Measurements from ENCODE around the gene ADAMTS19.

ADAMTS19 gene

DNA sequence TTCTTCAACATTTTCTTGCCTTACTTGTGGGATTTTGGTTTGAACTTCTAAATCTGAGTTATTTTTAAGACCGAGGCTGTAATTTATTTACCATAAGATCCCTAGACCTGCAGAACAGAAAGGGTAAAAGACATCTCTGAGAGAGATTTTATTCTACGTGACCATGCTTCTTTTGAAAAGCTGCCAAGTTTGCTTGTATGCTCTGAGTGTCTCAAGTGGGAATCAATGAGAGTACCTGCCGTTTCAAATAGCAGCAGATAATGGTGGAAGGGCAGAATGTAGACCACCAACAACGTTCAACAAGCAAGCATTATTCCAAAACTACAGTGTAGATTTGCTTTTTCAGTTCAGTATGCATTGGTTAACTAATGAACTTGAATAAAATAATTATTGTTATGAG is 179.2 kb downstream of the ADAMTS19 start:
- no peaks in the 10 kb centered on the region for H3K27me3 ChIP-seq (replicated peaks)
- no peak for TF ChIP-seq CTCF (IDR thresholded peaks at IDR 0.05; ENCODE audit: low read depth, low read length, missing control alignments)
- no peaks in the 10 kb centered on the region for H3K36me3 ChIP-seq (replicated peaks)
- H3K27ac ChIP-seq: no peak overlapping the region
- no peak overlapping the region for H3K4me3 ChIP-seq (ENCODE audit: low read depth, low read length)
- no peak for DNase-seq
- in situ Hi-C loops (cut with HindIII; ENCODE audit: low pct_ligation_motif_present, low sequenced_read_pairs): no loop called here

- TF ChIP-seq CTCF (IDR thresholded peaks at IDR 0.05; ENCODE audit: low read depth, low read length, missing control alignments): no peak
- DNase-seq: no peak
- Histone ChIP-seq H3K27ac (no peak overlapping the region), H3K4me3 (ENCODE audit: low read depth, low read length) (no peak overlapping the region), H3K27me3 (replicated peaks) (no peaks in the 10 kb centered on the region), H3K36me3 (replicated peaks) (no peaks in the 10 kb centered on the region)
- in situ Hi-C loops (cut with HindIII; ENCODE audit: low pct_ligation_motif_present, low sequenced_read_pairs): no loop called here
These were observed 192.4 kb downstream of the ADAMTS19 start for GRCh38 chr5:129652349-129653056.

- H3K4me3 ChIP-seq (ENCODE audit: low read depth, low read length): no peak overlapping the region
- no peak for DNase-seq
- no peaks in the 10 kb centered on the region for H3K36me3 ChIP-seq (replicated peaks)
- no peak for TF ChIP-seq CTCF (IDR thresholded peaks at IDR 0.05; ENCODE audit: low read depth, low read length, missing control alignments)
- H3K27me3 ChIP-seq (replicated peaks): no peaks in the 10 kb centered on the region
- in situ Hi-C loops (cut with HindIII; ENCODE audit: low pct_ligation_motif_present, low sequenced_read_pairs): no loop called here
- no peak overlapping the region for H3K27ac ChIP-seq
These were observed 192.9 kb downstream of the ADAMTS19 start for GRCh38 chr5:129653057-129653375.

GRCh38 chr5:129653442-129653841 is 193.3 kb downstream of the ADAMTS19 start:
- TF ChIP-seq CTCF (IDR thresholded peaks at IDR 0.05; ENCODE audit: low read depth, low read length, missing control alignments): no peak
- H3K4me3 ChIP-seq (ENCODE audit: low read depth, low read length): no peak overlapping the region
- no peak overlapping the region for H3K27ac ChIP-seq
- no peak for DNase-seq
- no peaks in the 10 kb centered on the region for H3K27me3 ChIP-seq (replicated peaks)
- in situ Hi-C loops (cut with HindIII; ENCODE audit: low pct_ligation_motif_present, low sequenced_read_pairs): no loop called here
- no peaks in the 10 kb centered on the region for H3K36me3 ChIP-seq (replicated peaks)

GRCh38 chr5:129656952-129657351 is 196.9 kb downstream of the ADAMTS19 start:
- H3K4me3 ChIP-seq (ENCODE audit: low read depth, low read length): no peak overlapping the region
- DNase-seq: no peak
- no peaks in the 10 kb centered on the region for H3K36me3 ChIP-seq (replicated peaks)
- no peak overlapping the region for H3K27ac ChIP-seq
- in situ Hi-C loops (cut with HindIII; ENCODE audit: low pct_ligation_motif_present, low sequenced_read_pairs): no loop called here
- no peak for TF ChIP-seq CTCF (IDR thresholded peaks at IDR 0.05; ENCODE audit: low read depth, low read length, missing control alignments)
- H3K27me3 ChIP-seq (replicated peaks): no peaks in the 10 kb centered on the region

DNA sequence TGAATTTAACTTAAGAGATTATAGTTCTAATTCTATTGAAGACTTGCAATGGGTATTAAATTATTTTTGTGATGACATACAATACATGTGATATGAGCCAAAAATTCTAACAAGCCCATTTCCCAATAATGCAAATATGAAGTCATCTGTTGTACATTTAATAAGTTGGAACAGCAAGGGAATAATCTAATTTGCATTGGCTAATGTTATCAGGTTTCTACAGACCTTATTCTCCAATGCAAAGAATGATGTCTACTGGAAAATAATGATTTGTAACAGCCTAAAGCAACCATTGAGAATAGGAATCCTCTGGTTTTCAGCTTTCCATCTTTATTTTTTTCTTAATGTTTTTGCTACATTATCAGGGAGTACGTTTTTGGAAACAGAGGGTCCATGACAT is 198.7 kb downstream of the ADAMTS19 start:
- Histone ChIP-seq H3K4me3 (ENCODE audit: low read depth, low read length) (no peak overlapping the region), H3K27ac (no peak overlapping the region), H3K27me3 (replicated peaks) (no peaks in the 10 kb centered on the region), H3K36me3 (replicated peaks) (no peaks in the 10 kb centered on the region)
- in situ Hi-C loops (cut with HindIII; ENCODE audit: low pct_ligation_motif_present, low sequenced_read_pairs): no loop called here
- TF ChIP-seq CTCF (IDR thresholded peaks at IDR 0.05; ENCODE audit: low read depth, low read length, missing control alignments): no peak
- no peak for DNase-seq
